HG02763 (cell line): ENCODE results near the gene NUS1.
"Not testable (repeated sequence)": the region's sequence is repeated elsewhere in the genome, so short reads cannot be mapped to it uniquely, and the experiment has no call there.

ENCODE experiments used
- ATAC-seq: cut with Tn5 transposase; IDR thresholded peaks from one replicate; pipeline ENCODE4 v1.9.1; 2021; ENCODE audit warnings: mild to moderate bottlenecking, moderate library complexity; ENCODE audit not compliant: unreplicated experiment

NUS1 gene

DNA sequence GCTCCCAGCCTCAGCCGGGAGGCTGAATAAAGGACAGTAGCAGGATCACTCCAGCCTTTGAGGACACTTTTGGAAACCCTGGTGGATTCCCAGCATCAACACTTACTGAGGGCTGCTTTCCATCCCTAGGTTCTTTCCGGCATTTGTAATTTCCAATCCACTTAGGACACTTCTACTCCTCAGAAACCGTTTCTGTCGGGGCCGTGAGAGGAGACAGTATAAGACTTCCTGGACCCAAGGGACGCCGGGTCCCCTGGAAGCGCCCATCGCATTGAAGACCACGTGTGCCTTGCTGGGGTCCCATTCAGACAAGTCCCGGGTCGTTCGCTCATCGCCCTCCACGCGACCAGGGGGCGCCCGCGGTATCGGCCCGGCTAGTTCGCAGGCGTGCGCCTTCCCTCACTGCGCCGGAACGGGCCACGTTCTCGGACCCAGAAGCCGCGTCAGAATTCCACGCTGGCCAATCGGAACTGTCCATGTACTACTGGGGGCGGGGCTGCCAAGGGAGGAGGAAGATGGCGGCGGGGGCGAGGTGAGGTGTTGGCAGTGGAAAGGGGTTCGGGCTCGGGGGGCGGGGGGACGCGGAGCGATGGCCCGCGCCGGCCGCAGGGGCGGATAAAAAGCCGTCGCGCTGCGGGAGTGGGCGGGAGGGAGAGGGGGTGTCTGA is at the start of gene NUS1:
NUS1 (plus strand) TSS at position 479 of the 667 bp plus-strand sequence. CDS start 202 bp downstream, outside the sequence.
- peak; percentile 99 for ATAC-seq

DNA sequence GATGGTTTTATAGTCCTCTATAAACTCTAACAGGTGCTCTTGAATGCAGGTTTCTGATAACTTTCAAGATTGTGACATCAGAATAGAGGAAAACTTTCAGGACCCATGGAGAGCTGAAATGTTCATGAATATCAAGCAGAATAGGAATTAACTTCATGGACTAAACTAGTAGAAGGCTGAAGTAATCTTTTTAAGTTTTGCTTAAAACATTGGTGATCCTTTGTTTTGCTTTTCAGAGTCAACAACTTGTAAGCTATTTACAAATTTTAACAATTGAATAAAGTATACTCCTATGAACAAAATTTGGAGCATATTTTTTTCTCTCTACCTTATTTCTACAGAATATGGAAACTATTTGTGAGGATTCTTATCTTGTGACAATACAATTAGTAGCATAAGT is 47.7 kb upstream of the NUS1 start:
- no peak for ATAC-seq

DNA sequence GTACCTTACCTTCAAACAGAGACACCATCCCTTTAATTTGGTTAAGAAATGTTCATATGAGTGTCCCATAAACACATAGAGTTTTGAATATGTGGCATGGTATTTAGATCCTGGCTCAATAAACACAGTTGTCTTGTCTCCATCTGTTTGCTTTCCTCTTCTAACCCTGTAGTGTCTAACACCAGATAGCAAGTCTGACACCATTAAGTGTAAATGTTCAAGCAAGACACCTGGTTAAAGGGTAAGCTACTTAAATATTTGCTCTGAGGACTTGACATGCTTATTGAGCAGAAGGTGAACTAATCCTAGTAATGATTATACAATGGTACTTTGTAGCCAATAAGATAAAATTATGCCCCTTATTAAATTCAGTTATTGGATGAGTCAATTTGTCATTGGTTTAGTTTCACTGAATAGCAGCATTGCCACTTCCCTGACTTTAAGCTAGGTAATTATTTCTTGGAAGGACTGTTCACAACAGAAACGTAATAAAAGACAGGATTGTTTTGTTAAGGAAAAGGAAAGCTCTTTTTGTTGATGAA is 46.1 kb upstream of the NUS1 start:
- ATAC-seq, result no peak

DNA sequence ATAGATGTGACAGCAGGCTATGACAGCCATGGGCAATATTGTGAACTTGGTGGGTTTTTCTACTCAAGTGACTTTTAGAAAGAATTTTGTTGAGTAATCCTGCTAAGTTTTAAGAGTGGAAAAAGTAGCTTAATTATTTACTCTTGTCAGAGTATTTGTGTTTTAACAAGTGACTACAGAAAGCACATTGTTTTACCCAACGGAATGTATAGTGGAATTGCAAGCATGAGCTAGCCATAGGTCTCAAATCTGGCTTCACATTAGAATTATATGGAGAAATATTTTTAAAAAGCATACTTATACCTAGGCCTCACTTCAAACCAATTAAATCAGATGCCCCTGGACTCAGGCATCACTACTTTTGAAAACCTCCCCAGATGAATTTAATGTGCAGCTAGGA is 37.5 kb upstream of the NUS1 start:
- ATAC-seq, result no peak

DNA sequence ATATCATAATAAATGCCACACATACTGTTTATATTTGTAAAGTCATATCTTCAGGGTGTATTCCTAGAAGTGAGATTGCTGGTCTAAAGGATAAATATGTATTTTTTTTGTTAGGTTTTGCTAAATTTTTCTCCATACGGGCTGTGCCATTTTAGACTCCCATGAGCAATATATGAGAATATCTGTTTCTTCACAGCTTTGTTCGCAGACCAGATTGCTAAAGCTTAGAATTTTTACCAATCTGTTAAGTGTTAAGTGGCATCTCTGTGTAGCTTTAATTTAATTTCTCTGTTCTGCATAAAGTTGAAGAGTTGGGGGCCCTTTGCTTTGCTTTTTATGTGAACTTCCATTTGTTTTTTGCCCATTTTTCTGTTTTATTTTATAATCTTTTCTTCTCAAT is 32.3 kb upstream of the NUS1 start:
- no peak for ATAC-seq

DNA sequence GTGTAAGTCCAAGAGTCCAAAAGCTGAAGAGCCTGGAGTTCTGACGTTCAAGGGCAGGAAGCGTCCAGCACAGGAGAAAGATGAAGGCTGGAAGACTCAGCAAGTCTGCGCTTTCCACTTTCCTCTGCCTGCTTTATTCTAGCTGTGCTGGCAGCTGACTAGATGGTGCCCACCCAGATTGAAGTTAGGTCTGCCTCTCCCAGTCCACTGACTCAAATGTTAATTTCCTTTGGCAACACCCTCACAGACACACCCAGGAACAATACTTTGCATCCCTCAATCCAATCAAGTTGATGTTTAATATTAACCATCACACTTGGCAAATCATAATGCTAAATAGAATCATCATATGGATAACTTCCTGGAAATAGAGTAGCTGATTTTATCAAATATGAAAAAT is 23.3 kb upstream of the NUS1 start:
- not testable (repeated sequence) for ATAC-seq

DNA sequence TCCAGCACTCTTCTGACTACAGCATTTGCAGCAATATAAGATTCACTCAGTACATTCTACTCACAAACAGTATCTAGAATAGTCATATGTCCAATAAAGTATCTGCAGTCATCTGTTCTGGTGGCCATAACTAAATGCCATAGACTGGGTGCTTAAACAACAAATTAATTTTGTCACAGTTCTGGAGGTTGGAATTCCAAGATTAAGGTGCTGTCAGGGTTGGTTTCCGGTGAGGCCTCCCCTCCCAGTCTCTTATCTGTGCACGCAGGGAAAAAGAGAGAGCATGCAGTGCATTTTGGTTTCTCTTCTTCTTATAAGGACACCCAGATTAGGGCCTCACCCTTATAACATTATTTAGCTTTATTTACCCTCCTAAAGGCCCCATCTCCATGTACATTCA is 21.3 kb upstream of the NUS1 start:
- no peak for ATAC-seq

DNA sequence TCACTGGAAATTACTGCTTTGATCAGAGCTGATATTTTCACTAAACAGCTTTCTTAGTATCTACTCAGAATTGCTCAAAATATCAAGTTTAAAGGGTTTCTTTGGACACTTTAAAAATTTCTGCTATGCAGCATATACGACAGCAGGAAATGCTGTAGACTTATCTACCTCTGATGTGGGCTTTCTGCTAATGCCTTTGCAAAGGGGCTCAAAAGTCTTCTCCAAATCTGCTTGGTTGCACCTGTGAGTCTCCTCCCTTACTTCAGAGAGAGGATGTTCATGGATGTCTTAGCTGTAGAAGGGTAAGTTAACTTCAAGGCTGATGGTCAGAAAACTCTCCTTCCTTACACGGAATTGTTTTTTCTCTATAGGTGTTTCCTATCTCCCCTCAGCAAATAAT is 19.9 kb upstream of the NUS1 start:
- no peak for ATAC-seq

DNA sequence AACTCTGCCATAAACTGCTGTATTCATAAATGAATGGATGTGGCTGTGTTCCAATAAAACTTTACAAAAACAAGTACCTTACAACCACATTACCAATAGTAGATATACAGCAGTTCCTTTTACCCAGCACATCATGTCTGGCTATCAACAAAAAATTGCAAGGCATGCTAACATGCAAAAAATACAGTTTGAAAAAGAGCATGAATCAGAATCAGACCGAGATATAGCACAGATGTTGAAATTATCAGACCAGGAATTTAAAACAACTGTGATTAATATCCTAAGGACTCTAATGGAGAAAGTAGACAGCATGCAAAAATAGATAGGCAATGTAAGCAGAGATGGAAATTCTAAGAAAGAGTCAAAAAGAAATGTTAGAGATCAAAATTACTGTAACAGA is 8.4 kb upstream of the NUS1 start:
- ATAC-seq, result no peak

DNA sequence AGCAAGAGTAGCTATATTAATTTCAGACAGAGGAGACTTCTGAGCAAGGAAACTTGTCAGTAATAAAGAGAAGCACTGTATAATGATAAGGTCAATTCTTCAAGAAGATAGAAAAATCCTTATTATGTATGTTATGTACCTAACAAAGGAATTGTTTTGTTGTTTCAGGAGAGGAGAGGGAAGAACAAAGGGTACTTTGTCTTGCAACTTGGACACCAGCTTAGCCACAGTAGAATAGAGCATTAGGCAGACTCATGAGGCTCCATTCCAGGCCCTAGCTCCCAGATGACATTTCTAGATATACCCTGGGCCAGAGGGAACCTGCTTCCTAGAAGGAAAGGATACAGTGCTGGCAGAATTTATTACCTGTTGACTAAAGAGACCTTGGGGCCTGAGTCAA is 6.5 kb upstream of the NUS1 start:
- ATAC-seq, result no peak

DNA sequence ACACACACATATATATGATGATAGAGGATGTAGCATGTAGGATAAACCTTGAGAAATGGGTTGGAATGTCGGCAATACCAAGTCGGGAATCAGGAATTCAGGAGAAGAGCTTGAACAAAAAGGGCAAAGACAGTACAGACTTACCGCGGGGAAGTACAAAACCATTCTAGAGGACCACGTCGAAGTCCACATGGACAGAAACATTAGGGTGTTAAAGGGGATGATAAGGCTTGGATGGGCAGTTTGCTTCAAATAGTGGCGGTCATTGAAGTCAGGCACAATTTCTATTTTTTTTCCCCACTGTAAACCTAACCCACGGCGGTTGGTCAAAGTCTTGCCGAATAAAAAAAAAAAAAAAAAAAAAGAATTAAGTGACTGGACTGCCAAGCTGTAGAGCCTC is 766 bp upstream of the NUS1 start:
- ATAC-seq, result no peak

DNA sequence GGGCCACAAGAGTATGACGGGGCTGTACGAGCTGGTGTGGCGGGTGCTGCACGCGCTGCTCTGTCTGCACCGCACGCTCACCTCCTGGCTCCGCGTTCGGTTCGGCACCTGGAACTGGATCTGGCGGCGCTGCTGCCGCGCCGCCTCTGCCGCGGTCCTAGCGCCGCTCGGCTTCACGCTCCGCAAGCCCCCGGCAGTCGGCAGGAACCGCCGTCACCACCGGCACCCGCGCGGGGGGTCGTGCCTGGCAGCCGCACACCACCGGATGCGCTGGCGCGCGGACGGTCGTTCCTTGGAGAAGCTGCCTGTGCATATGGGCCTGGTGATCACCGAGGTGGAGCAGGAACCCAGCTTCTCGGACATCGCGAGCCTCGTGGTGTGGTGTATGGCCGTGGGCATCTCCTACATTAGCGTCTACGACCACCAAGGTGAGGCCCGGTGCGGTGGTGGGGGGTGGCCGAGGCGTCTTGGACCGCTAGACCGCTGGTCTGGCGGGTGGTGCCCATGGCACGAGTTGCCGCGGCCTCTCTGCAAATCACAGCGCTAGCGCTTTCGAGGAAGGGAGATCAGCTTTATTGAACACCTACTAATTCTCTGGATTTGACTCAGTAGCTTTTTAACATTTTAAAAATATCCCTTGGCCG is 511 bp downstream of the NUS1 start:
- ATAC-seq, result peak; percentile 18

DNA sequence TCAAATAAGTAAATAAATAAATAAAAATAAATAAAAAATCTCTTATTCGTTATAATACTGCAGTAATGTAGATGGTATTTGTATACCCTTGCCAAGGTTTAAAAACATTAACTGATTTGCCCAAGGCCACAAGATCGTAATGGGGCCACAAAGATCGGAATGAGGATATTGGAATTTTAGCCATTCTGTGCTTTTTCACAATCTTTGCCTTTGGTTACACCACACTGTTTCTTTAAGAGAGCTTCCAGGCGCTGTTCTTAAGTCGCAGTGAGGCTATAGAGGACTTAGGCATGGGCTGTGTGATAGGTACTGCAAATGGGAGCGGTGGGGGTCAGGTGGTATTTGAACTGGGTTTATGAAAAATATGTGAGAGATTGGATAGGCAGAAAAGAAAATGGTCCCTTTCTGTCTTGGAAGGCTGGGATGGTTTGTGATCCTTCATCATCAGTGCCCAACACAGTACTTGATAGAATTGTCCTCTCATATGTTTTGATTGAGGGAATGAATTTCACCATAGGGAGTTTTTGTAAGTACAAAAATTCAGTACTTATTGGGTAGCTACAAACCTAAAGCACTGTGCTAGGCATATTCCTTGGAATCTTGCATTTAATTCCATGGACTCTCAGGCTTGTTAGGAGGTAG is 1.4 kb downstream of the NUS1 start:
- no peak for ATAC-seq

DNA sequence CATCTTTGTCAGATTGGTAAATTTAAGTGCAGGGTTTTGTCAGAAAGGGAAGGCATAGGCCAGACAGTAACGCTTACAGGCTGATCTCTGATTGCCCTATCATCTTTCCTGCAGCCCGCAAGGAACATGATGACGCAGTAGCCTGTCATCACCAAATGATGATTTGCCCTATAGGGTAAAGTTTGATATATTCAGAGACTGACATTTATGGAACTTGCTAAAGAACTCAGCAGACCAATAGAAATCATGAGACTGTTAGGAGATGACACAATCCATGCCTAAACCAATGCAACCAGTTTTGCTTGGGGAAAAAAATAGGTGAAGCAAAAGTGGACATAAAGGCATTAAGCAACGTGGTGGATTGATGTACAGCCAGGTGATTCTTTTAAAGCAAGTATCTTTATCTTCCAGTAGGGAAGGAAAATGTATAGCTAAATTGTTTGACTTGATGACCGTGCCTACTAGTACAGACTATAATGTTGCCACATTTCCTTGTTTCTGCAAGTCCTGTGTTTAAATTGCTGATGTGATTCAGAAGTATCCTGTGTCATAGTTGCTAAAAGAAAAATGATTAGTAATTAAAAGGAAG is 2.4 kb downstream of the NUS1 start:
- ATAC-seq, result no peak

DNA sequence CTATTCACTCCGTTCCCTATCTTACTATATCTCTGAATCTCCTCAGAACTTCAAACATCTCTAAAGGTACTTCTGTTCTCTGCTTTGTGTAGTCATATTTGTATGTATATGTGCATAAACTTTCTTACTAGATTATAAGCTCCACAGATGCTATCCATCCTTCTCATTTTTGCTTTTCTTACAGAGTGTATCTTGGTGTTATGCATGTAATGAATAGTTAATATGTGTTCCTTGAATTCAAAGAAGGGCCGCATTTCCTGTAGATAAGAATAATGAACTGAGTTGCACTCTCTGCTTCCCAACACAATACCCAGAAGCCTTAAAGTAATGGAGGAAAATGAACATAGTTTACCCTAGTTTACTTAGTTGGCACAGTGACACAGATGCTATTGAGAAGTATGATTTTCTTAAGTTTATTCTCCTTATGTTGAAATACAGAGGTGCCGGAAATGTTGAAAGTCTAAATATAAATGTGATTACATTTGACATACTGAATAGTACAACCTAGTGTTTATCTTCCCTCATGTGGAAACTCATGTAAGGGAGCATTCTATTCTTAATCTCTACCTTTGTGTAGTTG is 6.0 kb downstream of the NUS1 start:
- ATAC-seq, result no peak

DNA sequence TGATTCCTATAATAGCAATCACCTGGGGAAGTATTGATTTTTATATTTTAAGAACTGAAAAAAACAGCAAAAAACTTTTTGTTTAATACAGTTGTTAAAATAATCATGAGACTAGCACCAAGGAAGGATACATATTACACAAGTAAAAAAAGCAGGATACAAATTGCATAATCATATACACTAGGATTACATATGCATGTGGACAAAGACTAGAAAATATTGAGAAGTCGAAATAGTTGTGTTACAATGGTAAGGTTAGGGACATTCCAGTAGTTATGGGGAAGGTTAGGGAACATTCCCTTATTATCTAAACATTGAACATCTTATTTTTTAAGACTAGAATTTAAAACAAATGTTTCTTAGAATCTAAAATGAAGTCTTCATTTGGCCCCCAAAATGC is 9.5 kb downstream of the NUS1 start:
- no peak for ATAC-seq

DNA sequence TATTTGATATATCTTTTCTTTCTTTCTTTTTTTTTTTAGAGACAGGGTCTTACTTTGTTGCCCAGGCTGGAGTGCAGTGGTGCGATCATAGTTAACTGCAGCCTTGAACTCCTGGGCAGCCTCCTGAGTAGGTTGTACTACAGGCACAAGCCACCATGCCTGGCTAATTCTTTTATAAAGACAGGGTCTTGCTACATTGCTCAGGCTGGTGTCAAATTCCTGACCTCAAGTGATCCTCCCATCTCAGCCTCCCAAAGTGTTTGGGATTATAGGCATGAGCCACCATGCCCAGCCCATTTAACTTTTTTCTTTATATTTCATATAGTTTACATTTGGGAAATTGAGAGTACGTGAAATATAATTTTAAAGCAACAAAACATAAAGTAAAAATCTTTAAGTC is 10.1 kb downstream of the NUS1 start:
- no peak for ATAC-seq

DNA sequence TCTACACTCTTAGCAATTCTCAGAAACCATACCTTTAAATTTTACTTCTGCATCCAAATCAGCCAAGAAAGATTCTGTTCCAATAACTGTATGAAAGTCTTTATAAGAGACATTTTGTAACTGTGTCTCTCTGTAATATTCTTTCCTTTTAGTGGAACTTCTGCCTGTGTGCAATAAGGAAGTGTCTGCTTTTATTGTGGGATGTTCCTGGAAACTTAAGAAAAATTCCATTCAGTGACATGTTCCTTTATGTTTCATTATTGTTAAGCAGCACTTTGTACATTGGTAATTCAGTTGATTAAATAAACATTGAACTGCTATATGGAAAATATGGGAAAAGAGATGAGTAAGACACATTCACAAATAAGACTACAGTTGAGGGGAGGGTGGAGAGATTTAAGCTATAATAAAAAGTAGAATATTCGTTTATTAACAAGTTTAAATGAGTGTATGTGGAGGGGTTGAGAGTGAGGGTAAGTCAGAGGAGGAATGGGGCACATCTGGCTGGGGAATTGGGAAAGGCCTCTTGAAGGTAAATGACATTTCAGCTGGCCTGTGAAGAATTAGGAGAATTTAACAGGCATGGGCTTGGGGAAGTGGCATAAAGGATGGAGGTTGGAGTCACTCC is 11.9 kb downstream of the NUS1 start:
- ATAC-seq, result no peak

DNA sequence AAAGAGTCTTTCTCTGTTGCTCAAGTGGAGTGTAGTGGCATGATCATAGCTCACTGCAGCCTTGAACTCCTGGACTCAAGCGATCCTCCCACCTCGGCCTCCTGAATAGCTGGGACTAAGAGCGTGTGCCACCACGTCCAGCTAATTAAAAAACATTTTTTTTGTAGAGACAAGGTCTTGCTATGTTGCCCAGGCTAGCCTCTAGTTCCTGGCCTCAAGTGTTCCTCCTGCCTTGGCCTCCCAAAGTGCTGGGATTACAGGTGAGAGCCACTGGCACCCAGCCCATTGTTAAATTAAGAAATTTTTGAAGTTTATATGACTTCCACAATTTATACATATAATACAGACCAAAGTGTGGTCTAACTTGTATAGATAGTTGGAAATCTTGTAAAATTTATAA is 14.3 kb downstream of the NUS1 start:
- not testable (repeated sequence) for ATAC-seq

DNA sequence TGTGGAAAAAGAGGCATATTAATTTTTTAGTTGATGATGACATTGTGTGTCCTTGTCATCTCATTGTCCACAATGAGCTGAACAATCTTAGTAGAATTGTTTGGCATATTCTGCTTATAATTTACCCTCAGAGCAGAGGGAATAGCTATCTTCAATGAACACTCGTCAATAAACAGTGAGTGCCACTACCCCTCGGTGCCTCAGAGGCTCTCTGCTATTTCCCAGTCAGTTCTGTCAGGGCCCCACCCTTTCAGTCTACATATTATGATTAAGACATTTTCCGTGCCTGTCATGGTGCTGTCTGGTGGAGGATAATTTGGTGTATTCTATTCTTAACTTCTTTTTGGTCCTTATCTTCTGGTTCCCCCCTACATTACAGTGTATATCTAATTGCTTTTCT is 31.2 kb downstream of the NUS1 start:
- ATAC-seq, result no peak

DNA sequence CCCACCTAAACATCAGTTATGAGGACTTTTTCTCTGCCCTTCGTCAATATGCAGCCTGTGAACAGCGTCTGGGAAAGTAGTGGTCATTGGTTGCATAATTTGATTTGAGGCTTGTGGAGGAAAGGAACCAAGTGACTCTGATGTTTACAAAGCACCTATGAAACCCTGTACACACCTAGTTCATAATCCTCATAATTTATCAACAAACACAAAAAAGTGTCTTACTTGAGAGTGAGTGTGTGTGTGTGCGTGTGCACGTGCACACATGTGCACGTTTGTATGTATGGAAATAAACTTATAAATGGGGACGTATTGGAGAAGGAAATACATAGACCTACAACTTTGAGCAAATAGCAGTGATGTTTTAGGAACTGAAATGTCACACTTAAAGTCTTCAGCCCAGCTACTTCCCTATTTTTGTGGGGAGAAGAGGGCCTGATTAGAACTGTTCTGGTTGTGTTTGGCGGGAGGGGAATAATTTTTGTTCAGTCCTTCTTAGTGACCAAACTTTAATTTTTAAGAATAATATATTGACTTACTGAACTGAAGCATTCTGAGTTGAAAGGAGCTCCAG is 31.8 kb downstream of the NUS1 start:
- ATAC-seq, result not testable (repeated sequence)
